HEK293 (cell line): ENCODE data around the gene TAF5L.
A peak's percentile ranks its signal among the peaks of the same experiment; 100 is the strongest.

ENCODE experiments used
- CTCF ChIA-PET: fragments of 350-600 bp; formaldehyde crosslinking; extraction: SDS; loops from one replicate; lab custom pipeline; 2021; ENCODE audit warnings: antibody characterized with exemption; lab: Yijun Ruan, JAX
- POLR2A ChIA-PET: fragments of 300-600 bp; formaldehyde crosslinking; extraction: SDS; loops from one replicate; lab custom pipeline; 2020; ENCODE audit warnings: antibody characterized with exemption, inconsistent platforms; lab: Yijun Ruan, JAX
- H3K27ac ChIP-seq: fragments of 200-500 bp; sonication (Bioruptor generic); 2 replicates; pipeline ENCODE4 v1.5.1; 2014; ENCODE audit warnings: low read depth, low read length, control low read depth, inconsistent platforms; ENCODE audit errors: extremely low read depth
- H3K36me3 ChIP-seq, 2 experiments: fragments of 200-500 bp in 1 of 2; sonication (Bioruptor generic) in 1 of 2; 1 replicate in 1 of 2; 2 replicates in 1 of 2; pipeline ENCODE4 v1.5.1; 2014 to 2017; ENCODE audit warnings: inconsistent platforms in 2 of 2, low read length in 2 of 2; ENCODE audit not compliant: control insufficient read depth in 2 of 2, insufficient read depth in 1 of 2
- H3K4me1 ChIP-seq: fragments of 200-500 bp; sonication (Bioruptor generic); 2 replicates; pipeline ENCODE4 v1.5.1; 2014; ENCODE audit warnings: mild to moderate bottlenecking, low read length, inconsistent platforms; ENCODE audit not compliant: control insufficient read depth, insufficient read depth
- H3K4me3 ChIP-seq: 2 replicates; pipeline ENCODE4 v1.5.1; 2011; ENCODE audit warnings: low read depth, mild to moderate bottlenecking, control low read depth, low read length, moderate library complexity
- H3K9me3 ChIP-seq: fragments of 200-500 bp; sonication (Bioruptor generic); 2 replicates; pipeline ENCODE4 v1.5.1; 2014; ENCODE audit warnings: low read depth, low read length, inconsistent platforms; ENCODE audit not compliant: control insufficient read depth, insufficient read depth
- BCL6B ChIP-seq: fragments of 450-650 bp; formaldehyde crosslinking; IDR thresholded peaks from 2 replicates; pipeline ENCODE4 v1.5.1; 2017; ENCODE audit warnings: missing biosample characterization, missing genetic modification characterization
- FEZF1 ChIP-seq: fragments of 450-650 bp; formaldehyde crosslinking; IDR thresholded peaks from 2 replicates; pipeline ENCODE4 v1.5.1; 2016; ENCODE audit warnings: missing biosample characterization, missing genetic modification characterization
- GFI1B ChIP-seq: fragments of 450-650 bp; formaldehyde crosslinking; IDR thresholded peaks from 2 replicates; pipeline ENCODE4 v1.5.1; 2016; ENCODE audit warnings: missing biosample characterization, missing genetic modification characterization
- MZF1 ChIP-seq: fragments of 450-650 bp; formaldehyde crosslinking; IDR thresholded peaks from 2 replicates; pipeline ENCODE4 v1.5.1; 2017; ENCODE audit warnings: missing biosample characterization, missing genetic modification characterization, borderline replicate concordance
- OSR2 ChIP-seq: fragments of 450-650 bp; formaldehyde crosslinking; IDR thresholded peaks from 2 replicates; pipeline ENCODE4 v1.5.1; 2016; ENCODE audit warnings: missing biosample characterization, missing genetic modification characterization
- PRDM1 ChIP-seq: fragments of 450-650 bp; formaldehyde crosslinking; IDR thresholded peaks from 2 replicates; pipeline ENCODE4; 2016; ENCODE audit warnings: missing biosample characterization, missing genetic modification characterization
- PRDM4 ChIP-seq: fragments of 450-650 bp; formaldehyde crosslinking; IDR thresholded peaks from 2 replicates; pipeline ENCODE4 v1.5.1; 2017; ENCODE audit warnings: missing biosample characterization, missing genetic modification characterization
- TRIM28 ChIP-seq: IDR thresholded peaks from 2 replicates; pipeline ENCODE4 v1.6.1; 2011; ENCODE audit warnings: low read length, control low read depth, borderline replicate concordance
- TSHZ1 ChIP-seq: fragments of 450-650 bp; formaldehyde crosslinking; IDR thresholded peaks from 2 replicates; pipeline ENCODE4 v1.5.1; 2016; ENCODE audit warnings: missing biosample characterization, missing genetic modification characterization, borderline replicate concordance
- YY1 ChIP-seq: fragments of 450-650 bp; formaldehyde crosslinking; IDR thresholded peaks from 2 replicates; pipeline ENCODE4 v1.5.1; 2018; ENCODE audit warnings: missing biosample characterization, missing genetic modification characterization
- ZBTB44 ChIP-seq: fragments of 450-650 bp; IDR thresholded peaks from 2 replicates; pipeline ENCODE4 v1.5.1; 2018; ENCODE audit warnings: missing biosample characterization, mild to moderate bottlenecking, missing genetic modification characterization
- ZBTB48 ChIP-seq: fragments of 450-650 bp; formaldehyde crosslinking; IDR thresholded peaks from 2 replicates; pipeline ENCODE4 v1.5.1; 2016; ENCODE audit warnings: missing biosample characterization, missing genetic modification characterization
- ZEB2 ChIP-seq: fragments of 450-650 bp; formaldehyde crosslinking; IDR thresholded peaks from 2 replicates; pipeline ENCODE4 v1.5.1; 2016; ENCODE audit warnings: missing biosample characterization, missing genetic modification characterization
- ZIC2 ChIP-seq: fragments of 450-650 bp; formaldehyde crosslinking; IDR thresholded peaks from 2 replicates; pipeline ENCODE4 v1.5.1; 2016; ENCODE audit warnings: missing biosample characterization, missing genetic modification characterization
- ZNF10 ChIP-seq: fragments of 450-650 bp; formaldehyde crosslinking; IDR thresholded peaks from 2 replicates; pipeline ENCODE4 v1.5.1; 2017; ENCODE audit warnings: missing biosample characterization, missing genetic modification characterization
- ZNF121 ChIP-seq: fragments of 450-650 bp; formaldehyde crosslinking; IDR thresholded peaks from 2 replicates; pipeline ENCODE4 v1.5.1; 2016; ENCODE audit warnings: missing biosample characterization, missing genetic modification characterization
- ZNF146 ChIP-seq: fragments of 450-650 bp; formaldehyde crosslinking; IDR thresholded peaks from 2 replicates; pipeline ENCODE4 v1.5.1; 2016; ENCODE audit warnings: missing biosample characterization, missing genetic modification characterization
- ZNF266 ChIP-seq: fragments of 450-650 bp; formaldehyde crosslinking; IDR thresholded peaks from 2 replicates; pipeline ENCODE4 v1.5.1; 2016; ENCODE audit warnings: missing biosample characterization, missing genetic modification characterization, low read depth
- ZNF335 ChIP-seq: fragments of 450-650 bp; formaldehyde crosslinking; conservative IDR thresholded peaks from 2 replicates; pipeline ENCODE4 v1.5.1; 2016; ENCODE audit warnings: missing biosample characterization, missing genetic modification characterization
- ZNF398 ChIP-seq: fragments of 450-650 bp; formaldehyde crosslinking; IDR thresholded peaks from 2 replicates; pipeline ENCODE4 v1.5.1; 2017; ENCODE audit warnings: missing biosample characterization, missing genetic modification characterization
- ZNF433 ChIP-seq: fragments of 450-650 bp; formaldehyde crosslinking; IDR thresholded peaks from 2 replicates; pipeline ENCODE4 v1.5.1; 2016; ENCODE audit warnings: missing biosample characterization, missing genetic modification characterization, low read depth
- ZNF501 ChIP-seq: fragments of 450-650 bp; formaldehyde crosslinking; IDR thresholded peaks from 2 replicates; pipeline ENCODE4 v1.5.1; 2016; ENCODE audit warnings: missing biosample characterization, missing genetic modification characterization
- ZNF600 ChIP-seq: fragments of 450-650 bp; formaldehyde crosslinking; IDR thresholded peaks from 2 replicates; pipeline ENCODE4 v1.5.1; 2016; ENCODE audit warnings: missing biosample characterization, missing genetic modification characterization
- ZNF692 ChIP-seq: fragments of 450-650 bp; formaldehyde crosslinking; IDR thresholded peaks from 2 replicates; pipeline ENCODE4 v1.5.1; 2016; ENCODE audit warnings: missing biosample characterization, missing genetic modification characterization
- ZNF792 ChIP-seq: fragments of 450-650 bp; formaldehyde crosslinking; IDR thresholded peaks from 2 replicates; pipeline ENCODE4 v1.5.1; 2016; ENCODE audit warnings: missing biosample characterization, missing genetic modification characterization
- ZNF843 ChIP-seq: fragments of 450-650 bp; formaldehyde crosslinking; IDR thresholded peaks from 2 replicates; pipeline ENCODE4 v1.5.1; 2016; ENCODE audit warnings: missing biosample characterization, missing genetic modification characterization

The TAF5L gene

GRCh38 chr1:229579059-229579673 is 46.8 kb downstream of the TAF5L start:
- Histone ChIP-seq H3K9me3 (no peaks in the 10 kb centered on the region), H3K27ac (peak overlapping the region; percentile 48; the same call in 1 of the 2 replicates), H3K4me3 (no peak overlapping the region), H3K36me3 (no peaks in the 10 kb centered on the region), H3K4me1 (peaks cover 9% of the 10 kb centered on the region)
- POLR2A ChIA-PET, result interaction anchor here (0.5 to 2.4 kb wide), 3 partner anchors 11 to 47 kb away, joined by 3 to 13 read pairs (median 3); partner anchors contain the start of genes ABCB10, TAF5L and URB2
- CTCF ChIA-PET, result interaction anchor here (1.0 to 2.8 kb wide), 3 partner anchors 16 to 21 kb away, joined by 3 to 15 read pairs (median 5); partner anchors contain the start of gene ABCB10
- TF ChIP-seq ZEB2 (tag by site-specific recombination) (0 out of 2 replicates have a peak, but pooled peaks have one; percentile 37), FEZF1 (tag by site-specific recombination) (peak; percentile 77), PRDM1 (peak; percentile 68; the same call in 1 of the 2 replicates), ZNF843 (tag by site-specific recombination) (0 out of 2 replicates have a peak, but pooled peaks have one; percentile 19), ZNF398 (no peak), ZNF266 (tag by site-specific recombination) (no peak), ZNF335 (tag by site-specific recombination) (peak; percentile 83), MZF1 (tag by site-specific recombination) (peak; percentile 88; the same call in 1 of the 2 replicates), TSHZ1 (tag by site-specific recombination) (peak; percentile 41), TRIM28 (0 out of 2 replicates have a peak, but pooled peaks have one; percentile 47), ZNF10 (tag by site-specific recombination) (no peak), OSR2 (tag by site-specific recombination) (no peak), ZNF692 (tag by site-specific recombination) (0 out of 2 replicates have a peak, but pooled peaks have one; percentile 37), ZIC2 (peak; percentile 76), ZBTB44 (peak; percentile 94), PRDM4 (tag by site-specific recombination) (no peak), BCL6B (no peak), YY1 (tag by site-specific recombination) (peak; percentile 64), ZNF600 (tag by site-specific recombination) (peak; percentile 100), ZNF121 (tag by site-specific recombination) (no peak), ZNF433 (tag by site-specific recombination) (no peak), ZNF792 (tag by site-specific recombination) (peak; percentile 67; the same call in 1 of the 2 replicates), GFI1B (tag by site-specific recombination) (no peak), ZBTB48 (peak; percentile 71), ZNF146 (no peak), ZNF501 (tag by site-specific recombination) (peak; percentile 27; the same call in 1 of the 2 replicates)
